ENCODE measurements around the gene PARD3B. TPM values are rescaled to one million over a fixed set of nuclear protein-coding genes. Genes with fewer than 3 reads are reported as not detected.

The PARD3B gene
- total RNA-seq, 1 experiment from 2014 or later = 2.0 TPM

- CTCF ChIA-PET = no interaction called here
- Histone ChIP-seq H3K36me3 (ENCODE audit: control insufficient read depth in 1 of 2, insufficient read depth in 2 of 2, low read length in 2 of 2) (no peaks in the 10 kb centered on the region), H3K27ac (ENCODE audit: low read depth, low read length) (no peak overlapping the region), H3K9me2 (ENCODE audit: insufficient read depth) (no peaks in the 10 kb centered on the region), H3K4me1 (ENCODE audit: control insufficient read depth in 1 of 2, insufficient read depth in 2 of 2, low read length in 2 of 2) (no peaks in the 10 kb centered on the region), H3K9me3 (ENCODE audit: control insufficient read depth in 1 of 2, insufficient read depth in 1 of 2, low read depth in 1 of 2, low read length in 2 of 2) (no peaks in the 10 kb centered on the region), H4K20me1 (ENCODE audit: insufficient read depth) (no peaks in the 10 kb centered on the region), H3K27me3 (ENCODE audit: insufficient read depth, low read length) (no peaks in the 10 kb centered on the region), H3K4me3 (replicated peaks in 1 of 2; ENCODE audit: low read depth in 1 of 2, low read length in 2 of 2) (no peak overlapping the region), H3K9ac (ENCODE audit: low read length) (no peak overlapping the region), H2AFZ (ENCODE audit: low read depth, low read length, poor library complexity, severe bottlenecking) (no peak overlapping the region), H3K4me2 (ENCODE audit: low read length) (no peak overlapping the region), H3K79me2 (ENCODE audit: insufficient read depth, low read length) (no peaks in the 10 kb centered on the region)
- DNase-seq (ENCODE audit: low read depth, low spot score) (no peak), ATAC-seq (no peak)
- no peak for TF ChIP-seq SP1 (IDR thresholded peaks at IDR 0.05; ENCODE audit: low read depth)
- no peak for TF ChIP-seq SIN3A (IDR thresholded peaks at IDR 0.05; ENCODE audit: low read depth)
- TF ChIP-seq EZH2phosphoT487 (IDR thresholded peaks at IDR 0.05; ENCODE audit: borderline replicate concordance) = no peak
- TF ChIP-seq ZBTB33 (IDR thresholded peaks at IDR 0.05; ENCODE audit: extremely low read depth, insufficient replicate concordance, low read length) = no peak
- TF ChIP-seq RAD21 (IDR thresholded peaks at IDR 0.05; ENCODE audit: low read depth) = no peak
- no peak for TF ChIP-seq CBX3 (IDR thresholded peaks at IDR 0.05; ENCODE audit: low read depth)
- TF ChIP-seq REST (IDR thresholded peaks at IDR 0.05; ENCODE audit: low read depth) = no peak
- no peak for TF ChIP-seq POLR2A (IDR thresholded peaks at IDR 0.05; ENCODE audit: borderline replicate concordance, extremely low read depth, insufficient read depth, insufficient read length)
- TF ChIP-seq CEBPB (IDR thresholded peaks at IDR 0.05; ENCODE audit: low read depth) = no peak
- no peak for TF ChIP-seq CTCF (IDR thresholded peaks at IDR 0.05 in 2 of 3, conservative IDR thresholded peaks at IDR 0.05 in 1 of 3; ENCODE audit: borderline replicate concordance in 1 of 3, insufficient read depth in 1 of 3, low read depth in 2 of 3, low read length in 2 of 3)
- TF ChIP-seq JUND (IDR thresholded peaks at IDR 0.05) = no peak
- TF ChIP-seq ELF1 (IDR thresholded peaks at IDR 0.05; ENCODE audit: borderline replicate concordance, low read depth) = no peak
- TF ChIP-seq ATF3 (IDR thresholded peaks at IDR 0.05) = no peak
- intact Hi-C loops (cut with micrococcal nuclease) = no loop called here
- no TSS peak for BruUV-seq (replicated peaks)
- POLR2A ChIA-PET = no interaction called here
- RAD21 ChIA-PET (ENCODE audit: low non-redundant PET in 1 of 2, low total read pairs in 2 of 2, uncharacterized antibody in 2 of 2, unreplicated experiment in 2 of 2) = no interaction called here
Measured at GRCh38 chr2:204770735-204771134, 225.5 kb downstream of the PARD3B start.
